Fibroblast of skin of back (primary cell): ENCODE data around the gene KIFC3.

ENCODE experiments used
- DNase-seq: peaks from one replicate; pipeline ENCODE4 v3.0.0-alpha.2; 2013

KIFC3 gene

GRCh38 chr16:57764341-57765159 is 37.7 kb downstream of the KIFC3 start:
- peak; percentile 94 for DNase-seq

- DNase-seq: no peak
Observed at GRCh38 chr16:57764006-57764340, 38.3 kb downstream of the KIFC3 start.

GRCh38 chr16:57763285-57764005 is 38.8 kb downstream of the KIFC3 start:
- DNase-seq: no peak

- DNase-seq: no peak
Observed at GRCh38 chr16:57762365-57763040, 39.8 kb downstream of the KIFC3 start.

GRCh38 chr16:57761957-57762356 is 40.3 kb downstream of the KIFC3 start:
- DNase-seq: no peak

GRCh38 chr16:57761301-57761700 is 41.0 kb downstream of the KIFC3 start:
- DNase-seq: no peak

- no peak for DNase-seq
Observed at GRCh38 chr16:57760357-57761160, 41.7 kb downstream of the KIFC3 start.

- DNase-seq: no peak
Observed at GRCh38 chr16:57759541-57760356, 42.5 kb downstream of the KIFC3 start.

GRCh38 chr16:57759131-57759530 is 43.2 kb downstream of the KIFC3 start:
- no peak for DNase-seq

- no peak for DNase-seq
Observed at GRCh38 chr16:57758331-57759117, 43.8 kb downstream of the KIFC3 start.

- no peak for DNase-seq
Observed at GRCh38 chr16:57757883-57758282, 44.4 kb downstream of the KIFC3 start.

GRCh38 chr16:57757326-57757786 is 44.9 kb downstream of the KIFC3 start:
- peak; percentile 70 for DNase-seq

GRCh38 chr16:57756424-57757325 is 45.6 kb downstream of the KIFC3 start:
- DNase-seq: no peak

GRCh38 chr16:57755726-57756423 is 46.4 kb downstream of the KIFC3 start:
- DNase-seq: no peak

GRCh38 chr16:57755061-57755684 is 47.1 kb downstream of the KIFC3 start:
- no peak for DNase-seq

GRCh38 chr16:57754354-57755060 is 47.8 kb downstream of the KIFC3 start:
- DNase-seq: no peak

GRCh38 chr16:57753448-57754353 is 48.6 kb downstream of the KIFC3 start:
- no peak for DNase-seq
